HG02973 (cell line): ENCODE results near the gene PROKR1.
"Not testable (repeated sequence)": the region's sequence is repeated elsewhere in the genome, so short reads cannot be mapped to it uniquely, and the experiment has no call there.

Experiments used
- ATAC-seq: cut with Tn5 transposase; IDR thresholded peaks from one replicate; pipeline ENCODE4 v1.9.1; 2021; ENCODE audit warnings: moderate library complexity; ENCODE audit not compliant: unreplicated experiment

The PROKR1 gene

GRCh38 chr2:68653538-68653982, 10.2 kb downstream of the PROKR1 start:
- ATAC-seq: peak; percentile 89

GRCh38 chr2:68658266-68658665, 14.9 kb downstream of the PROKR1 start:
- ATAC-seq: no peak

- ATAC-seq: no peak
Observed at GRCh38 chr2:68659081-68659480, 15.7 kb downstream of the PROKR1 start.

- no peak for ATAC-seq
Observed at GRCh38 chr2:68660658-68661057, 17.3 kb downstream of the PROKR1 start.

- no peak for ATAC-seq
Observed at GRCh38 chr2:68662466-68662865, 19.1 kb downstream of the PROKR1 start.

GRCh38 chr2:68663371-68664156, 20.2 kb downstream of the PROKR1 start:
- no peak for ATAC-seq

- ATAC-seq: no peak
Observed at GRCh38 chr2:68667371-68667770, 24.0 kb downstream of the PROKR1 start.

- no peak for ATAC-seq
Observed at GRCh38 chr2:68669651-68670050, 26.3 kb downstream of the PROKR1 start.

- ATAC-seq: no peak
Observed at GRCh38 chr2:68671961-68672360, 28.6 kb downstream of the PROKR1 start.

- no peak for ATAC-seq
Observed at GRCh38 chr2:68673631-68674030, 30.3 kb downstream of the PROKR1 start.

GRCh38 chr2:68675470-68675869, 32.1 kb downstream of the PROKR1 start:
- no peak for ATAC-seq

- not testable (repeated sequence) for ATAC-seq
Observed at GRCh38 chr2:68677837-68678236, 34.5 kb downstream of the PROKR1 start.

GRCh38 chr2:68679166-68679916, 36.0 kb downstream of the PROKR1 start:
- not testable (repeated sequence) for ATAC-seq

- ATAC-seq: not testable (repeated sequence)
Observed at GRCh38 chr2:68679917-68680267, 36.5 kb downstream of the PROKR1 start.

GRCh38 chr2:68684197-68684596, 40.8 kb downstream of the PROKR1 start:
- no peak for ATAC-seq

- ATAC-seq: no peak
Observed at GRCh38 chr2:68686178-68686577, 42.8 kb downstream of the PROKR1 start.

GRCh38 chr2:68687018-68687417, 43.6 kb downstream of the PROKR1 start:
- no peak for ATAC-seq

- peak; percentile 90 for ATAC-seq
Observed at GRCh38 chr2:68689553-68690537, 46.5 kb downstream of the PROKR1 start.

- ATAC-seq: no peak
Observed at GRCh38 chr2:68690851-68691250, 47.5 kb downstream of the PROKR1 start.

- no peak for ATAC-seq
Observed at GRCh38 chr2:68692511-68692910, 49.1 kb downstream of the PROKR1 start.

GRCh38 chr2:68693951-68694350, 50.6 kb downstream of the PROKR1 start:
- ATAC-seq: no peak
